Measurements from ENCODE around the gene FGFBP3. TPM values are rescaled to one million over a fixed set of nuclear protein-coding genes. Genes with fewer than 3 reads are reported as not detected.

Gene FGFBP3
- polyA plus RNA-seq, 1 donor (not counting 4 experiments of a cell fraction or from before 2014, with no cell fraction given): 0.22 TPM

GRCh38 chr10:91887272-91888076 is 21.8 kb downstream of the FGFBP3 start:
- Histone ChIP-seq H3K27me3 (ENCODE audit: control insufficient read depth, extremely low read depth, insufficient read depth, low read length) (no peaks in the 10 kb centered on the region), H3K9ac (ENCODE audit: control insufficient read depth, extremely low read depth, insufficient read depth, low read length) (peak overlapping the region; percentile 56), H3K9me3 (ENCODE audit: control insufficient read depth, low read depth, low read length) (no peaks in the 10 kb centered on the region), H3K27ac (ENCODE audit: control insufficient read depth, insufficient read depth, low read length) (no peak overlapping the region), H3K9me1 (ENCODE audit: control insufficient read depth, extremely low read depth, insufficient read depth, low read length) (no peaks in the 10 kb centered on the region), H3K36me3 (ENCODE audit: control insufficient read depth in 2 of 2, extremely low read depth in 1 of 2, insufficient read depth in 2 of 2, low read length in 2 of 2) (no peaks in the 10 kb centered on the region), H3K4me1 (ENCODE audit: control insufficient read depth, extremely low read depth, insufficient read depth, low read length) (peaks cover 32% of the 10 kb centered on the region), H2AFZ (ENCODE audit: control insufficient read depth, low read length) (peak overlapping the region; percentile 89), H4K20me1 (ENCODE audit: control insufficient read depth, extremely low read depth, insufficient read depth, low read length) (no peaks in the 10 kb centered on the region), H3K79me2 (ENCODE audit: control insufficient read depth, insufficient read depth, low read length) (no peaks in the 10 kb centered on the region), H3K4me2 (ENCODE audit: control insufficient read depth, extremely low read depth, insufficient read depth, low read depth, low read length) (peak overlapping the region; percentile 93), H3K4me3 (ENCODE audit: control insufficient read depth in 2 of 3, extremely low read depth in 1 of 3, insufficient read depth in 2 of 3, low read depth in 1 of 3, low read length in 3 of 3) (peak overlapping the region; percentile 25 to 76 (median 68))
- no peak for DNase-seq (ENCODE audit: low read depth, low spot score)
- no peak for FAIRE-seq
- TF ChIP-seq EZH2 (IDR thresholded peaks at IDR 0.05; ENCODE audit: low read length) (no peak), CTCF (optimal IDR thresholded peaks at IDR 0.05 in 1 of 3, IDR thresholded peaks at IDR 0.05 in 1 of 3, conservative IDR thresholded peaks at IDR 0.05 in 1 of 3; ENCODE audit: extremely low read depth in 1 of 3, insufficient read depth in 2 of 3, low read length in 3 of 3) (no peak)
- dilution Hi-C loops (cut with MboI; ENCODE audit: extremely low pct_ligation_motif_present, low sequenced_read_pairs): no loop called here

GRCh38 chr10:91886954-91887271 is 22.4 kb downstream of the FGFBP3 start:
- TF ChIP-seq EZH2 (IDR thresholded peaks at IDR 0.05; ENCODE audit: low read length): no peak
- TF ChIP-seq CTCF (optimal IDR thresholded peaks at IDR 0.05 in 1 of 3, IDR thresholded peaks at IDR 0.05 in 1 of 3, conservative IDR thresholded peaks at IDR 0.05 in 1 of 3; ENCODE audit: extremely low read depth in 1 of 3, insufficient read depth in 2 of 3, low read length in 3 of 3): no peak
- Histone ChIP-seq H4K20me1 (ENCODE audit: control insufficient read depth, extremely low read depth, insufficient read depth, low read length) (no peaks in the 10 kb centered on the region), H3K79me2 (ENCODE audit: control insufficient read depth, insufficient read depth, low read length) (no peaks in the 10 kb centered on the region), H3K9me1 (ENCODE audit: control insufficient read depth, extremely low read depth, insufficient read depth, low read length) (no peaks in the 10 kb centered on the region), H3K36me3 (ENCODE audit: control insufficient read depth in 2 of 2, extremely low read depth in 1 of 2, insufficient read depth in 2 of 2, low read length in 2 of 2) (no peaks in the 10 kb centered on the region), H3K4me2 (ENCODE audit: control insufficient read depth, extremely low read depth, insufficient read depth, low read depth, low read length) (peak overlapping the region; percentile 93), H3K4me1 (ENCODE audit: control insufficient read depth, extremely low read depth, insufficient read depth, low read length) (peaks cover 32% of the 10 kb centered on the region), H3K4me3 (ENCODE audit: control insufficient read depth in 2 of 3, extremely low read depth in 1 of 3, insufficient read depth in 2 of 3, low read depth in 1 of 3, low read length in 3 of 3) (peak overlapping the region in 2 of 3 experiments; percentile 68 to 76), H3K9me3 (ENCODE audit: control insufficient read depth, low read depth, low read length) (no peaks in the 10 kb centered on the region), H3K27ac (ENCODE audit: control insufficient read depth, insufficient read depth, low read length) (no peak overlapping the region), H2AFZ (ENCODE audit: control insufficient read depth, low read length) (peak overlapping the region; percentile 89), H3K9ac (ENCODE audit: control insufficient read depth, extremely low read depth, insufficient read depth, low read length) (no peak overlapping the region), H3K27me3 (ENCODE audit: control insufficient read depth, extremely low read depth, insufficient read depth, low read length) (no peaks in the 10 kb centered on the region)
- dilution Hi-C loops (cut with MboI; ENCODE audit: extremely low pct_ligation_motif_present, low sequenced_read_pairs): no loop called here
- FAIRE-seq: no peak
- DNase-seq (ENCODE audit: low read depth, low spot score): no peak
